Left renal pelvis (tissue), 4 donors: ENCODE results near the gene ARSI. TPM values are rescaled to one million over a fixed set of nuclear protein-coding genes. Genes with fewer than 3 reads are reported as not detected.

Experiments used
- DNase-seq, 4 donors: peaks; one replicate each; pipeline ENCODE4 v3.0.0-alpha.2; 2013; ENCODE audit warnings: low read depth in 4 of 4, low spot score in 3 of 4
- polyA plus RNA-seq, 4 donors: library from polyadenylated mRNA; unstranded; fragments of 120-200 nt; gene quantifications; one replicate each; pipeline ENCODE4 v1.2.1, GENCODE V29; 2013; ENCODE audit not compliant: insufficient read length in 4 of 4

ARSI gene
- polyA plus RNA-seq, 4 donors = 2.2 to 8.7 (median 3.0) TPM

- DNase-seq = no peak
These were observed 7.2 kb upstream of the ARSI start for GRCh38 chr5:150309886-150310239.

GRCh38 chr5:150309101-150309885 is 6.6 kb upstream of the ARSI start:
- DNase-seq = no peak

- no peak for DNase-seq
These were observed 5.1 kb upstream of the ARSI start for GRCh38 chr5:150307617-150308426.

GRCh38 chr5:150306775-150307174 is 4.1 kb upstream of the ARSI start:
- DNase-seq = no peak

- DNase-seq = no peak
These were observed 2.9 kb upstream of the ARSI start for GRCh38 chr5:150305557-150305956.

DNA sequence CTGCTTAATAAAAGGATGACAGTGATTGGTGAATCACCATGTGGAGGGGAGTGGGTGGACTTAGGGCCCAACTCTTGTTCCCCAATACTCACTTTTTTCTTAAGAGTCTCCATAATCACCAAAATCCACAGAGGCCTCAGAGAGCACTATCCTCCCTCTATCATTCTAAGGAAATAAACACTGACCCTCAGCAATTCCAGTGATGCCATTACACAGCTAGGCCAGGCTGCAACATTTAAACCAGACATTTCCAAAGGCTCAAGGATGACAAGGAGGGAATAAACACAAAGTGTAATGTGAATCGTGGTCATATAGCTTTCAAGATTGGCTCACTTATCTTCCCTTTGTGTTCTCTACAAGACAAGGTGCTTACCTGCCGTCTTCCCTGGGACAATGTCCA is 2.4 kb upstream of the ARSI start:
- DNase-seq = no peak

GRCh38 chr5:150304481-150305081 is 1.9 kb upstream of the ARSI start:
- no peak for DNase-seq

GRCh38 chr5:150303660-150304386 is 1.1 kb upstream of the ARSI start:
- DNase-seq = peak; percentile 70 to 76 (median 71)

DNA sequence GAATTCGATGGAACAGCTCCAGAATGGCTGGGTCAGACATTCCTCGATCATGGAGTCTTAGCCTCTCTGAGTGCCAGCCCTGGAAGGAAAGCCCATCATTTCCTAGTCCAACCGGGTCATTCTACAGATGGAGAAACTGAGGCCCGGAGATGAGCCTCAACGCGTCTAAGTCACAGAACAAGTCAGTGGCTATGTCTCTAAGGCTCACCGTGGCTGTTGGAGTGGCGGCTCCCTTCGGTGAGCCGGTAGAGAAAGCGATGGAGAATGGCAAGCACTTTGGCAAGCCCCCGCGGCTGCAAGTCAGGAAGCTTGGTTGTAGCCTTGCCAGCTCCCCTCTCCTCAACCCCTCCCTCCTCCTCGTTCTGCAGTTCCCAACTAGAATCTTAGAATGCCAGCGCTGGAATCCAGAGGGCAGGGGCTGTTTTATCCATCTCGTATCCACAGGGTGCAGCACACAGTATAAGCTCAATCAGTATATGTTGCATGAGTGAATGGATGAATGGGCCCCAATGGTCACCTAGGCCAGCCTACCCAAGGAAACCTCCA is 438 bp upstream of the ARSI start:
- no peak for DNase-seq

DNA sequence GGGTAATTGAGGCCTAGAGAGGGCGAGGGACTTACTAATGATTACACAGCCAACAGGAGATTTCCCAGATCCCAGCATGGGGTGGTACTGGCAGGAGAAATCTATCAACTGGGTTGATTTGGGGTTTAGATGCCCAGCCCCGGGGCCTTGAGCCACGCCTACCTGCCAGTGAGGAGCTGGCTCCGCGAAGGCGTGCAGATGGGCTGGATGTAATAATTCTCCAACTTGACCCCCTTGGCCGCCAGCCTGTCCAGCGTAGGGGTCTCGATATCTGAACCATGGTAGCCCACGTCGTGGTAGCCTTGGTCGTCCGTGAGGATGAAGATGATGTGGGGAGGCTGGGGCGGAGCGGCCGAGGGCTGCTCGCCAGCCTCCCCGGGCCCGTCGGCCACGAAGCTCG is 804 bp downstream of the ARSI start:
- DNase-seq = no peak

DNA sequence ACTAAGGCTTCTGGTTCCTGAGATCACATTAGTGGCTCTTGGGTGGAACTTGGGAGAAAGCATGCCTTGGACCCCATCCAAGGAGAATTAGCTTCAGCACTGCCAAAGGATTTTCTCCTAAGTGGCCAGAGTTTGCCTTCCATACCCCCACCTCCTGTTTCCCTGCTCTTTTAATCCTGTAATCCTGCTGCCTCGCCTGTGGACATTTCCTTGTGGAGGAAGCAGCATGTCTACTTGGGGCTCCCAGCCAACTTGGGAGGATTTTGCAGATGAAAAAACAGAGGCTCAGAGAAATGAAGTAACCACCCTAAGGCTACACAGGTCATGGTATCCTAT is 1.6 kb downstream of the ARSI start:
- no peak for DNase-seq

- no peak for DNase-seq
These were observed 2.1 kb downstream of the ARSI start for GRCh38 chr5:150300496-150301169.

DNA sequence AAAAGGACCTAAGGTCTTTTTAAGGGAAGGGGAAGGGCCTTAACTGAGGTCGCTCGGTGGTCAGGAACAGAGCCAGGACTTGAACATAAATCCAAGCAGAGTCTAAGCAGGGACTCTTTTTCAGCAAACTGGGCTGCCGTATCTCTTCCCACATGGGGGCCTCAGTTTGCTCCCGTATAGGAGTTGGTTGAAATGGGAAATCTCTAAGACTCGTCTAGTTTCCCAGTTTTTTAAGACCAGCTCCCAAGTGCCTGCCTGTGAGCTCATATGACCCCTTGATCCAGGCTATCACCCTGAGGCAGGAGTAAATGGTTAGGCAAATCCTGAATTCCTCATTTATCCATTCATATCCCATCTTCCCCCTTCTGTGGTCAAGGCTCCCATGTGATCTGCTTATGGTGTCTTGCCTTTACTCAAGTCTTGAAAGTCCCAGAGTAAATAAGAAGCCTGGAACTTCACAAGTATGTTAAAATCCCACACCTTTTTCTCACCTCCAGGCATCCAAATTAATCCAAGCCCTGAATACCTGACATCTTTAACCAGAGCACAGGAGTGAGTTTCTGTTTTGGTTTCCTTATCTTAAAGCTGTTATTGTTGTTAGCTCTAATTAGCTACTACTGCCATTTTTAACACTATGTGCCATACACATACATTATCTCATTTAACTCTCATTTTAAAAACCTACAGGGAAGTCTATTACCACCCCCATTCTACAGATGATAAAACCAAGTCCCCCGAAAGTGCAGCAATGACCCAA is 3.0 kb downstream of the ARSI start:
- DNase-seq = no peak

- DNase-seq = no peak
These were observed 3.8 kb downstream of the ARSI start for GRCh38 chr5:150298701-150299451.

DNA sequence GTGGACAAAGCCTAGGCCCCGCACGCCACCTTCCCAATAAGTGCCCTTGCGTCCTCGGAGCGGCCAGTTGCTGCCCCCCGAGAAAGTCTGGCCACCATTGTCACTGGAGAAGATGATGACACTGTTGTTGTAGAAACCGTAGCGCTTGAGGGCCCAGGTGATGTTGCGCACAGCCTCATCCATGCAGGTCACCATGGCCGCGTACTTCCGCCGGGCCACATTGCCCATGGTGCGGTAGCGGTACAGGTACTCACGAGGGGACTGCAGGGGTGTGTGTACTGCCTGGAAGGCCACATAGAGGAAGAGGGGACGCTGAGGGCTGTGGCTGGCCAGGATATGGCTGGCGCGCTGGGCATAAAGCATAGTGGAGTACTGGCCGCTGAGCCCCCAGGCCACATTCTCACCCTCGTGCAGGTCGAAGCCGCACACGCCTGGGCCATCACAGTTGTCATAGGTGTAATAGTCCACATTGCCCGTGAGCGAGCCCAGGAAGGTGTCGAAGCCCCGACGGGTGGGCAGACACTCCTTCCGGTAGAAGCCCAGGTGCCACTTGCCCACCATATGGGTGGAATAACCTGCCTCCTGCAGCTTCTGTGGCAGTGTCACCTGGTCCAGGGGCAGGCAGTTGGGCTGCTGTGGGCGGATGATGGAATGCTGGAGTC is 4.6 kb downstream of the ARSI start:
- no peak for DNase-seq

DNA sequence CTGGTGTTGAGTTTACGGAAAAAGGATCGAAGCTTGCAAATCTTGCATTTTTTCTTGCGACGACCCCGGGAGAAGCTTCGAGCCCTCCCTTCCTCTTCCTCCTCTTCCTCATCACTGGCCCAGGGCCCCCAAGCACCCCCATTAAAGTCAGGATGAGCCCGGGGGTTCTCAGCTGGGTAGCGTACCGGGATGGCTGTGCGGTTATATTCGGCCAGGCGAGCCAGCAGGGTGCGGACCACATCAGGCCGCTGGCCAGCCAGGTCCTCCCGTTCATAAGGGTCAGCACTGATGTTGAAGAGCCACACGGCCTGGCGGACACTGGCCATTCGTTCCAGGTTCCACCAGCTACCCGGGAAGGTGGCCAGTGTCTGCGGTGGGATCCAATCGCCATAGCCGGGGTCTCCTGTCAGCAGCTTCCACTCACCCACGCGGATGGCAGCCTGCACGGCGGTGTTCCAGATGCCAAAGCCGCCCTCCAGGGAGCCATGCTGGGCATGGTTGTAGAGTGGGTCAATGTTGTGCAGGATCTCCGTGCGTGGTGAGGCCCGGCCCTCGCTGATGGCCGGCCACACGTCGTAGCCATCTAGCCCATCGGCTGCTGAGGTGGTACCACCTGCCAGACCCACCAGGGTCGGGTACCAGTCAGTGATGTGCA is 5.3 kb downstream of the ARSI start:
- DNase-seq = no peak

- DNase-seq = no peak
These were observed 6.2 kb downstream of the ARSI start for GRCh38 chr5:150296496-150296895.
